ENCODE measurements around the gene USP36. TPM values are rescaled to one million over a fixed set of nuclear protein-coding genes. Genes with fewer than 3 reads are reported as not detected.
A peak's percentile ranks its signal among the peaks of the same experiment; 100 is the strongest.
"Not testable (repeated sequence)": the region's sequence is repeated elsewhere in the genome, so short reads cannot be mapped to it uniquely, and the experiment has no call there.

The USP36 gene
- total RNA-seq = 10 to 100 TPM; 12.7 to 27.8 (median 18.7) TPM
- long read RNA-seq = 0 reads

DNA sequence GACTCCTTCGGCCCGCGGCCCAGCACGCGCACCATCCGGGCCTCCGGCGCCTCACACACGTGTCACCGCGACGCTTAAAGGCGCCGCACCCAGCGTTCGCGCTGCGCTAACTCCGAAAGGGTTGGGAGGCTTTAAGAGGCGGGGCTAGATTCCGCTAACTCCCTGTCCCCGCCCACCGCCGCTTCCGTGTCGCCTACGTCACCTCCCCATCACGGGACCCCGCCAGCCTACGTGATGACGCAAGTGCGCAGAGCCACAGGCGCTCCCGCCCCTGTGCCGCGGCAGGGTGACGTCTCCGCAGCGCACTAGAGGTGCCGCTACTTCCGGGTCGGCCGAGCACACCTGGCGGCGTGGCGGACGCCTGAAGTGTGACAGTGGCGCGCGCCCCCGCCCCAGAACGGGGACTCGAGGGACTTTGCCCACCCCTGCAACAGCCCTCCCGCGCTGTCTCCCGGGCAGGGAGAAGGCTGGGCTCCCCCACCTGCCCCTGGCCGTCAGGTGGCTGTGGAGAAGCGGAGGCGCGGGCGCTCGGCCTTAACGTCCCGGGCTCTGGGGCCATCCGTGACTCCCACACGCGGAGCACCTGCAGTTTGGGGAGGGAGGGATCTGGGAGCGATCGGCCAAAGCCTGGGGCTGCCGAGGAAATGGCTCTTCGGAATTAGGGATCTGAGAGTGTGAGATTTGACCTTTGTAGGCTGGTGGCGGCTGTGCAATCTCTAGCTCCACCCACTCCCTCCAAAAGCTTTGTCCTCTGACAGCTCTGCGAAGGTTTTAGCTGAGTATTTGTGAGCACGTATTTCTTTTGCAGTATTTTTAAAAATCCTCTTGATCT, at the start of gene USP36:
Gene USP36 (minus strand): TSS at position 35 of the 832 bp plus-strand sequence. CDS start 4,451 bp downstream, outside the sequence.
- ATAC-seq (peak; percentile 90 to 95 (median 93)), DNase-seq (peak; percentile 99 to 100 (median 100))
- intact Hi-C loops (cut with DNase I) = no loop called here
- Histone ChIP-seq H3K27ac (peak within 1 kb of the TSS; percentile 98 to 100 (median 99)), H3K4me1 (peaks cover 0 to 18% (median 5%) of the 10 kb centered on the region in 4 donors), H3K4me3 (peak within 1 kb of the TSS; percentile 67 to 95 (median 93)), H3K9me3 (no peaks in the 10 kb centered on the region), H3K36me3 (peaks cover 0 to 20% (median 10%) of the 10 kb centered on the region in 4 donors), H3K27me3 (no peaks in the 10 kb centered on the region)
- 2% methylated on average over 11 of the region's 74 CpGs for WGBS (ENCODE audit: insufficient coverage, low coverage, low lambda C conversion rate, missing lambda C conversion rate)
- TF ChIP-seq CTCF (IDR thresholded peaks at IDR 0.05) (peak in 3 of 4 donors; percentile 8 to 18 (median 13)), POLR2A (IDR thresholded peaks at IDR 0.05) (peak; percentile 96)

GRCh38 chr17:78890096-78890495, 49.5 kb upstream of the USP36 start:
- H3K36me3 ChIP-seq; H3K4me3 ChIP-seq; H3K9me3 ChIP-seq; H3K4me1 ChIP-seq; DNase-seq; intact Hi-C loops (cut with DNase I); H3K27me3 ChIP-seq; ATAC-seq: not testable (repeated sequence)
- peak overlapping the region in 2 of 3 donors; percentile 37 to 57 for H3K27ac ChIP-seq
- 38% methylated on average over 4 of the region's 11 CpGs for WGBS (ENCODE audit: insufficient coverage, low coverage, low lambda C conversion rate, missing lambda C conversion rate)

DNA sequence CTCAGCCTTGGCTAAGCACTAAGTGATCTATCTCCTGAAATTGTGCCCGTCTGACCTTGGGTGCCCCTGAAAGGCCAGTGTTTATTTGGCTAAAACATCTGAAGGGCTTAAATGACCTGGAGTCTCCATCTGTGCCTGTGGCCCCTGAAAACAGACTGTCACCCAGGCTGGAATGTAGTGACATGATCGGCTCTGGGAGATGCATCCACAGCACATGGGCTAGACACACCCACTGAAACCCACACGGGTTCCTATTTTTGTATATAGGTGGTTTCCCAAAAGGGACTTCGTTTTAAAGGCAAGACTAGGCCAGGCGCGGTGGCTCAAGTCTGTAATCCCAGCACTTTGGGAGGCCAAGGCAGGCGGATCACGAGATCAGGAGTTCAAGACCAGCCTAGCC, 48.9 kb upstream of the USP36 start:
- H3K9me3 ChIP-seq = no peaks in the 10 kb centered on the region
- intact Hi-C loops (cut with DNase I) = no loop called here
- no peaks in the 10 kb centered on the region for H3K36me3 ChIP-seq
- no peaks in the 10 kb centered on the region for H3K27me3 ChIP-seq
- no peak for DNase-seq
- peak overlapping the region in 2 of 3 donors; percentile 37 to 57 for H3K27ac ChIP-seq
- 53% methylated on average over 5 of the region's 8 CpGs for WGBS (ENCODE audit: insufficient coverage, low coverage, low lambda C conversion rate, missing lambda C conversion rate)
- no peaks in the 10 kb centered on the region for H3K4me1 ChIP-seq
- TF ChIP-seq CTCF (IDR thresholded peaks at IDR 0.05) (no peak), POLR2A (IDR thresholded peaks at IDR 0.05) (no peak)
- peak in 2 of 4 donors; percentile 23 to 39 for ATAC-seq
- no peak overlapping the region for H3K4me3 ChIP-seq

GRCh38 chr17:78888941-78889518, 48.4 kb upstream of the USP36 start:
- 70% methylated on average over 7 of the region's 10 CpGs for WGBS (ENCODE audit: insufficient coverage, low coverage, low lambda C conversion rate, missing lambda C conversion rate)
- H3K27ac ChIP-seq = no peak overlapping the region

More at GRCh38 chr17:78888941-78889518, 48.4 kb upstream of the USP36 start:
- H3K4me3 ChIP-seq = no peak overlapping the region
- no peaks in the 10 kb centered on the region for H3K9me3 ChIP-seq
- H3K27me3 ChIP-seq = no peaks in the 10 kb centered on the region
- DNase-seq = no peak
- intact Hi-C loops (cut with DNase I) = no loop called here
- no peak for ATAC-seq
- no peak for TF ChIP-seq CTCF (IDR thresholded peaks at IDR 0.05)
- no peak for TF ChIP-seq POLR2A (IDR thresholded peaks at IDR 0.05)
- H3K4me1 ChIP-seq = peaks cover 0 to 4% (median 0%) of the 10 kb centered on the region in 4 donors
- H3K36me3 ChIP-seq = no peaks in the 10 kb centered on the region

All from right lobe of liver (tissue), 6 donors.